Immature natural killer cell (primary cell): ENCODE data around the gene ST8SIA1. TPM values are rescaled to one million over a fixed set of nuclear protein-coding genes. Genes with fewer than 3 reads are reported as not detected.

Experiments used
- DNase-seq, 3 donors: peaks; one replicate each; pipeline ENCODE4 v3.0.0; 2022; ENCODE audit warnings: mixed read lengths in 1 of 3
- H3K27ac Mint-ChIP-seq, 6 donors: one replicate each; pipeline ENCODE4 v1.8.0; 2020; ENCODE audit warnings: mixed read lengths in 6 of 6, mild to moderate bottlenecking in 5 of 6, inconsistent platforms in 4 of 6, moderate library complexity in 3 of 6
- H3K27me3 Mint-ChIP-seq, 3 donors: one replicate each; pipeline ENCODE4 v1.8.0; 2020 to 2021; ENCODE audit warnings: low read depth in 3 of 3, mild to moderate bottlenecking in 3 of 3, mixed read lengths in 3 of 3, moderate library complexity in 3 of 3, inconsistent platforms in 1 of 3
- H3K36me3 Mint-ChIP-seq, 3 donors: one replicate each; pipeline ENCODE4 v1.8.0; 2020; ENCODE audit warnings: mixed read lengths in 3 of 3, inconsistent platforms in 2 of 3, mild to moderate bottlenecking in 2 of 3
- H3K4me1 Mint-ChIP-seq, 2 donors: one replicate each; pipeline ENCODE4 v1.8.0; 2020; ENCODE audit warnings: inconsistent platforms in 2 of 2, mild to moderate bottlenecking in 2 of 2, mixed read lengths in 2 of 2, moderate library complexity in 1 of 2
- H3K4me3 Mint-ChIP-seq, 5 donors: one replicate each; pipeline ENCODE4 v1.8.0; 2020; ENCODE audit warnings: mild to moderate bottlenecking in 5 of 5, mixed read lengths in 5 of 5, inconsistent platforms in 3 of 5, moderate library complexity in 3 of 5
- H3K9me3 Mint-ChIP-seq, 6 donors: one replicate each; pipeline ENCODE4 v1.8.0; 2020; ENCODE audit warnings: mild to moderate bottlenecking in 6 of 6, mixed read lengths in 6 of 6, inconsistent platforms in 4 of 6, moderate library complexity in 3 of 6
- polyA plus RNA-seq, 3 donors: library from polyadenylated mRNA; unstranded; fragments of 300-500 nt; fragmentation: Illumina TruSeq; gene quantifications; one replicate each; pipeline ENCODE4 v1.2.3, GENCODE V29; 2021

The ST8SIA1 gene
- polyA plus RNA-seq, 3 donors from 2014 or later, result not detected

DNA sequence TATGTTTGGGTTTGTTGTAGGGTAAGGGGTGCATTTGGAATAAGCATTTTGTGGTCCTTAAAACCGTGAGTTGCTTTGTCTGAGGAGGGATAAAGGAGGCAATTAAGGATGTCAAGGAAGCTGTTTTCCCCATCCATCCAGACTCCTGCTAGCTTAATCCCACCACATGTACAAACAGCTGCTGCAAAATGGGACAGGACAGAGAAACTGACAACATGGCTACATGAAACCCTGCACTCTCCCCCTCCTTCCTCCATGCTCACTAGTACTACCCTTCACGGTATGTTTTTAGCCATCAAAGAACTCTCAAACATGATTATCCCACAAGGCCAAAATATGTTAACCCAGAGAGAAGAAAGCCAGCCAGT, 20.6 kb downstream of the ST8SIA1 start:
- DNase-seq, result no peak
- H3K4me3 Mint-ChIP-seq, result no peak overlapping the region
- no peak overlapping the region for H3K27ac Mint-ChIP-seq
- H3K36me3 Mint-ChIP-seq, result no peaks in the 10 kb centered on the region
- H3K9me3 Mint-ChIP-seq, result no peaks in the 10 kb centered on the region
- no peaks in the 10 kb centered on the region for H3K4me1 Mint-ChIP-seq
- peaks cover 2 to 4% (median 2%) of the 10 kb centered on the region in 3 donors for H3K27me3 Mint-ChIP-seq

DNA sequence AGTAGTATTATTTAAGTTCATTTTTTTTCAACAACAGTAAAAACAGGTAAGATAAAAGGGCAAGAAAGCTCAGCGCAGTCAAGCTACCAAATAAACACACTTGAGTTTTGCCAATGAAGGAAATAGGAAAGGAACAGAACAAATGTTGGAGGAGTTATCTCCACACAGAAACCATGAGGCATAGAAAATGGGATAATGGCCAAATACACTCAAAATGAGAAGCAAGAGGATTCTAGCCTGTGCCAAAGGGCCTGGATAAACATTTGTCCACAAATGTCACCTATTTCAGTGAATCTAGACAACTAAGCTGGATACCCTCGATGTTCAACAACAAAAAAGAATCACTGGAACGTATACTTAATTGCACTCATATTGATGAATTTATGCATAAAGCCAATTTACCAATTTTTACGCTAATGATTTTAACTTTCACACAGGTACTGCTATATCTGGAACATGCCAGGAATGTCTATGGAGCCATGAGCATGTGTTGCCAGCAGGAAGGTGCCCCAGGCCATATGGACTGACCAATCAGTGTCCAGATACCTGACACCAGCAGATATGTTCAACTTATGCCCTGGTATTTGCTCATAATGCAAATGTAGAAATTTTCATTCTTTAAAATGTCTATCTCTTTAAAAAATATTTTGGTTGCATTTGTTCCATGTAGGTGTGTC, 21.1 kb downstream of the ST8SIA1 start:
- no peaks in the 10 kb centered on the region for H3K9me3 Mint-ChIP-seq

DNA sequence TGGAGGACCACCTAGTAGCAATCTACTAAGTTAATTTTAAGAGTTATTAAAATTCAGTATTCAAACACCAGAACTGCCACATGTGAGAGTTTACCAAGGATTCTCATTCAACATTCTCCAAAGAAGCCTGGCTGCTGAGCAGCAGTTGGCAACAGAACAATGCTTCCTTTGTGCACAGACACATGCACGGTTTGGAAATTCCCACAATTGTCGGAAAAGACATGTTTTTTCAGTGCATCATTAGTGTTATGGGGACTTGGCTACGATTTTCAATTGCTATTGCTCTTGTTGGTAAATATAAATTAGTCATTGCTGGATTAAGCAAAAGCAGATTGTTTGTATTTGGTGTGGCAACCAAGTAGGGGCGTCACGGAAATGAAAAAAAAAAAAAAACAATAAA, 22.2 kb downstream of the ST8SIA1 start:
- no peaks in the 10 kb centered on the region for H3K36me3 Mint-ChIP-seq
- no peaks in the 10 kb centered on the region for H3K4me1 Mint-ChIP-seq
- peaks cover 2 to 6% (median 4%) of the 10 kb centered on the region in 3 donors for H3K27me3 Mint-ChIP-seq
- no peak for DNase-seq
- H3K27ac Mint-ChIP-seq, result no peak overlapping the region
- H3K9me3 Mint-ChIP-seq, result no peaks in the 10 kb centered on the region
- no peak overlapping the region for H3K4me3 Mint-ChIP-seq

More for the DNA sequence above, 21.1 kb downstream of the ST8SIA1 start:
- Mint-ChIP-seq H3K36me3 (no peaks in the 10 kb centered on the region), H3K4me1 (no peaks in the 10 kb centered on the region), H3K4me3 (no peak overlapping the region), H3K27ac (no peak overlapping the region), H3K27me3 (peaks cover 2 to 5% (median 3%) of the 10 kb centered on the region in 3 donors)
- DNase-seq, result no peak

DNA sequence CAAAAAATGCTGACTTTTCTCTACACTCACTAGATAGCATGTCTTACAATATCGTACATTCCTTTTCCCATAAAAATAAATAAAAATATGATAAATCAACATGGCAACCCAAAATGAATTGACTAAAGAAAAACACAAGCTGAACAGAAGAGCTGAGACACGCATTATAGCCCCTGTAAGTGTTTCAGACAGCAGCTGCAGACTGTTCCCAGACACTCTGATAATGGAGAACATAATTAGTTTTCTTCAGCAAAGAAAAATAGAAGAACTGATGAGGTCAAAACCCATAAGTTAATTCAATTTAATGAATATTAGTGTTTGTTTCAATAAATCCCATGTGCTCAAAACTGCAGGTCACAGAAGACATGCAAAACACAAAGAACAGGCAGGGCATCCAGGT, 23.8 kb downstream of the ST8SIA1 start:
- no peaks in the 10 kb centered on the region for H3K4me1 Mint-ChIP-seq

DNA sequence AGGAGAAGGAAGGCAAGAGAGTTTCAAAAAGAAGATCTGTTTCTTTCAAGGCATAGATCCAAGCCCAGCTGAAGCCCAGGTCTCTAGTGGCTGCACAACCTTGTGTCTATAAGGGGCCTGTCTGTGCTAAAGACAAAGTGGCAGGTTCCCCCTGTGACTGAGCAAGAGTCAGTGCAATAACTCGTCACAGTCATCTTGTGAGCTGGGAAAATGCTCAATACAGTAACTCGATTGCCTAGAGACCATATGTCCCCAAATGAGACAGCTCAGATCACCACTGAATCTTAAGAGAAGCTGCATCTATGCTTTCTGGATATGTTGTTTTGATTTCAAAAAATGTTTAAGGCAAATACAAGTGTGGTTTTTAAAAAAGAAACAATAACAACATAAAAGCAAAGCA, 24.2 kb downstream of the ST8SIA1 start:
- no peak for DNase-seq
- Mint-ChIP-seq H3K4me3 (no peak overlapping the region), H3K9me3 (no peaks in the 10 kb centered on the region), H3K36me3 (no peaks in the 10 kb centered on the region), H3K27me3 (peaks cover 2 to 6% (median 6%) of the 10 kb centered on the region in 3 donors), H3K4me1 (no peaks in the 10 kb centered on the region), H3K27ac (no peak overlapping the region)

More for the DNA sequence above, 23.8 kb downstream of the ST8SIA1 start:
- Mint-ChIP-seq H3K36me3 (no peaks in the 10 kb centered on the region), H3K4me3 (no peak overlapping the region), H3K27ac (no peak overlapping the region), H3K9me3 (no peaks in the 10 kb centered on the region), H3K27me3 (peaks cover 2 to 6% (median 6%) of the 10 kb centered on the region in 3 donors)
- DNase-seq, result no peak

DNA sequence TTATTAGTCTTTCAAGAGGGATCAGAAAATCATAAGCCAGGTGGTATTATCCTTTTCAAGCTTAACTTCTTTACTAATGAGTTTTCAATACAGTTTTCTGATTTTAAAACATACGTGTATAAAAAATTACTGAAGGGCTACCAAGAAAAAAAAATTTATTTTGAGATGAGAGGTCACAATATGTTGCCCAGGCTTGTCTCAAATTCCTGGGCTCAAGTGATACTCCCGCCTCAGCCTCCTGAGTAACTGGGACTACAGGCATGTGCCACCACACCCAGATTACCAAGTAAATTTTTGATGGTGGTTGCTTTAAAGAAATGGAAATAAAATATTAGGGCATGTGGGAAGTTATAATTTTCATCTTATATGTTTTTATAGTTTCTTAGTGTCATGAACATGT, 26.7 kb downstream of the ST8SIA1 start:
- Mint-ChIP-seq H3K4me3 (no peak overlapping the region), H3K36me3 (no peaks in the 10 kb centered on the region), H3K4me1 (no peaks in the 10 kb centered on the region), H3K27ac (no peak overlapping the region), H3K27me3 (peaks cover 2 to 6% (median 6%) of the 10 kb centered on the region in 3 donors), H3K9me3 (no peaks in the 10 kb centered on the region)
- DNase-seq, result no peak

DNA sequence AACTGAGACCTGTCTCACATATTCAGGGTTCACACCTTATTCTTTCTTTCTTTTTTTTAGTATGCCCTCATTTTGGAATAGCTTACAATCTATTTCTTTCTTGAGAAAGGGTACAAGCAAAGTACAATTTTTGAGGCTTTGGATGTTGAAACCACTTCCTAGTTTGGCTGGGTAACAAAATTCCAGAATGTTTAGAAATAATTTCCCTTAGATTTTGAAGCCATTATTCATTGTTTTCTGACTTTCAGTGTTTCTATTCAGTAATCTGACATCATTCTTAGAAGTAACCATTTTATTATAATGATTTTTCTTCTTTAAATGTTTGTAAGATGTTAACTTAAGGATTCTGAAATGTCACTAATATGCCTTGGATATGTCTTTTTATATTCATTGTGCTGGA, 28.2 kb downstream of the ST8SIA1 start:
- H3K4me3 Mint-ChIP-seq, result no peak overlapping the region
- peaks cover 5 to 7% (median 7%) of the 10 kb centered on the region in 3 donors for H3K27me3 Mint-ChIP-seq
- no peak overlapping the region for H3K27ac Mint-ChIP-seq
- no peaks in the 10 kb centered on the region for H3K4me1 Mint-ChIP-seq
- H3K36me3 Mint-ChIP-seq, result no peaks in the 10 kb centered on the region
- DNase-seq, result no peak
- peaks cover 0 to 4% (median 0%) of the 10 kb centered on the region in 6 donors for H3K9me3 Mint-ChIP-seq

DNA sequence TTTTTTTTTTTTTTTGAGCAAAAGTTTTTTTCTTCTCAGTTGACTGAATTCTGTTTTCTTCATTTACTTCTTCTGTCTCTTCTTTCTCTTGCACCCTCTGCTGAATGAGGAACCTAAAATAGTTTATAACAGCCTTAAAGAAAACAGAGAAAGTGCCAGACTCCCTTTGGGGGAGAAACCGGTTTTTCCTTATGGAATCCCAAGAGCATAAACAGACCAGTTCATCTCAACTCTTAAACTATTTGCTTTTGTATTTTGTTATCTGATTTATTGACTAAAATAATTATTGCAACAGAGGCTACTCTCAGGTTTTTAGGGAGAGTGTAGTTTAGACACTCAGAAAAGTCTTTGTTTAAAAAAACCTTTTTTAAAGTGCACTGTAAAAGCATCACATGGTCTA, 30.2 kb downstream of the ST8SIA1 start:
- no peaks in the 10 kb centered on the region for H3K36me3 Mint-ChIP-seq
- peaks cover 5 to 7% (median 7%) of the 10 kb centered on the region in 3 donors for H3K27me3 Mint-ChIP-seq
- peaks cover 0 to 10% (median 5%) of the 10 kb centered on the region in 6 donors for H3K9me3 Mint-ChIP-seq
- no peak for DNase-seq
- H3K27ac Mint-ChIP-seq, result no peak overlapping the region
- H3K4me1 Mint-ChIP-seq, result no peaks in the 10 kb centered on the region
- no peak overlapping the region for H3K4me3 Mint-ChIP-seq

DNA sequence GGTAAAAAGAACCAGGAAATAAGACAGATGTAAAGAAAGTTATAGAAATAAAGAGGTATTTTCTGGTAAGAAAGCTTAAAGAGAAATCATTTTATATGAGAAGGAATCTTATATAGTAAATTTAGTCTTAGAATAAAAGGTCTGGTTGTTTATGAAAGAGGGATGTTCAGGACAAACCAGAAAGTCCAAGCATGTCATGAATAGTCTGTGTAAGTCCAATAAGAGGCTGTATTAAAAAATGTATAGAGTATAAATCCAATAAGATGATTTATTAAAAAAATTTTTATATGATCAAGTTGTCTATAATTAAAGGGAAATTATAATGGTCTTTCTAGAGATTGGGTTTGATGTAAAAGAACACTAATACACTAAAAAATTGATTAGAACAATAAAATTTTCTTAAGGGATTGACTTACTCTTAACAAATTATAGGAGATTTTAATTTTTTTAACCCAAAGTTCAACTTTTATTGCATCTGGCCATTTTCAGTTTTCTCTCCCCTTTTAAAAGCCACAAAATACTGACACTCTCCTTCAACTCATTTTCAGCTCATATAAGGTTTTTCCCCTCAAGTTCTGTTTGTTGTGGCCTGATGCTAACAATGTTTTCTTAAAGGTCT, 35.1 kb downstream of the ST8SIA1 start:
- Mint-ChIP-seq H3K4me3 (no peak overlapping the region), H3K9me3 (peaks cover 4 to 10% (median 8%) of the 10 kb centered on the region in 6 donors), H3K4me1 (no peaks in the 10 kb centered on the region), H3K27me3 (peaks cover 3 to 6% (median 5%) of the 10 kb centered on the region in 3 donors), H3K36me3 (no peaks in the 10 kb centered on the region), H3K27ac (no peak overlapping the region)
- DNase-seq, result no peak

DNA sequence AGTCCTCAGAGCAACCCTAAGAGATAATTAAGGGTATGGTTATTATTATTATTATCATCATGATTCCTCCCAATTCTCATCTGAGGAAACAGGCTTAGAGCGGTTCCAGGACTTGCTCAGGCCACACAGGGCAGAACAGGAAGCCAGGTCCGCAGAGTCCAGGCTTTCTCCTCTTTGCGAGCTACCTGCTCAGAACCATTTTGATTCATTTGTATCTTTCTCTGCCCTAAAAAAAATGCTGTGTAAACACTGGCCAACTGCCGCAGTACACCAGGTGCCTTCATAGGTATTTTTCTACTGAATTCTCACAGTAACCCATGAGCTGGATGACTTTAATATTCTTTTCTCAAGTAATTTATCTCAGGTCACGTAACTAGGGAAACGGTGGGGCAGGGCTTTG, 45.3 kb downstream of the ST8SIA1 start:
- DNase-seq, result no peak
- no peaks in the 10 kb centered on the region for H3K36me3 Mint-ChIP-seq
- H3K27ac Mint-ChIP-seq, result no peak overlapping the region
- H3K4me1 Mint-ChIP-seq, result peaks cover 12 to 19% of the 10 kb centered on the region in 2 donors
- H3K4me3 Mint-ChIP-seq, result no peak overlapping the region
- H3K27me3 Mint-ChIP-seq, result peaks cover 0 to 3% (median 0%) of the 10 kb centered on the region in 3 donors
- peaks cover 0 to 2% (median 0%) of the 10 kb centered on the region in 6 donors for H3K9me3 Mint-ChIP-seq

DNA sequence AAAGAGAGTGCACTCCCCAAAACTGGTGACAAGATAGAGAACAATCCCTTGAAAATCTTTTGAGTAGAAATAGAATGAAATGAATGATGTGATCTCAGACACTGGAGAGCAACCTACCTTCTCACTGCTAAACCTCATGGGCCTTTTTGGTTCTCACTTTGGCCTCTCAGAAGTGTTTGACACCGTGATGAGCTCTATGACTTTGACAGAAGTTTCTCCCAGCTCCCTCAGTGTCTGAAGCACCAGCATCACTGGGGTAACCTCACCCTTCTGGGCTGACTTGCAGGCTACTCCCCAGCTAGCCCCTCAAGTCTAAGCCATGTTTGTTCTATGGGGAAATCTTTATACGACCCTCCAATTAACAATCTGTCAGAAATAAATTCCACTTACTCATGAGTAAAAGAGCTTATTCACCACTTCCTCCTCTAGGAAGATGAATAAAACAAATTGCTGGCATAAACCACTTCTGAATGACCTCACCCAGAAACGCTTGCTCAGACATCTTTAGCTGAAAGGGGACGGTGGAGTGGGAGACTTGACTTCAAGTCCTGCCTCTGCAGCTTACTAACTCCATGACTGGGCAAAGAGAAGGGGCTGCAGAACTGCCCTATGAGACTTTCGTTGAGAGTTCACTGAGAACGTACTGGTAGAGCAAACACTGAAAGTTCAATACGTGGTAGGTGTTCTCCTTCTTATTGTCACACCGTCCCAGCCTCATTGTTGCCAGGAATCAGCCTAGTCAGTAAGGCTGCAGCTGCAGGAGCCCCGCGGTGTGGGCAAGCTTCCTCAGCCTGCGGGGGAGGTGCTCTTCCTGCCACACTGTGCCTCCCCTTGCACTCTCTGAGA, 46.5 kb downstream of the ST8SIA1 start:
- Mint-ChIP-seq H3K9me3 (peaks cover 0 to 2% (median 0%) of the 10 kb centered on the region in 6 donors), H3K27ac (peak overlapping the region in 3 of 6 donors; percentile 6 to 37 (median 10)), H3K36me3 (no peaks in the 10 kb centered on the region), H3K4me3 (peak overlapping the region in 3 of 5 donors; percentile 3 to 42 (median 34)), H3K4me1 (peaks cover 12 to 19% of the 10 kb centered on the region in 2 donors), H3K27me3 (peaks cover 0 to 4% (median 3%) of the 10 kb centered on the region in 3 donors)
- no peak for DNase-seq

DNA sequence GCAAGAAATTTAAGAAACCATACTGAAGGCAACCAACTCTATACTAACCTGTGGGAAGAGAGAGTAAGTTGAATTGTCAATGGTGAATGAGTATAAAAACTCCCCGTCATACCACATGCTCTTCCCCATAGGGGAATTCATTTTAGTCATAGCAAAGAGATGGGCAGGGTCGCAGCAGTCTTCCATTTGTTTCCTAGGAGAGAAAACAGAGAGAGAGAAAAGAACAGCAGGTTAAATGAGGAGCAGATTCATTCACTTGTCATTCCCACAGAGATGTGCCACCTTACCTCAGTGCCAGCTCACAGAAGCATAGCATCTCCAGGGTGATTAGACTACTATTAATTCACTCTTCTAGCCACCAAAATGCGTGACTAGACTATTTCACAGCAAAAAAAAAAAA, 47.4 kb downstream of the ST8SIA1 start:
- no peaks in the 10 kb centered on the region for H3K36me3 Mint-ChIP-seq
- H3K4me1 Mint-ChIP-seq, result peaks cover 12 to 19% of the 10 kb centered on the region in 2 donors
- peaks cover 0 to 4% (median 2%) of the 10 kb centered on the region in 3 donors for H3K27me3 Mint-ChIP-seq
- H3K9me3 Mint-ChIP-seq, result peaks cover 0 to 2% (median 0%) of the 10 kb centered on the region in 6 donors
- H3K27ac Mint-ChIP-seq, result peak overlapping the region in 1 of 6 donors; percentile 31
- no peak overlapping the region for H3K4me3 Mint-ChIP-seq
- DNase-seq, result no peak

DNA sequence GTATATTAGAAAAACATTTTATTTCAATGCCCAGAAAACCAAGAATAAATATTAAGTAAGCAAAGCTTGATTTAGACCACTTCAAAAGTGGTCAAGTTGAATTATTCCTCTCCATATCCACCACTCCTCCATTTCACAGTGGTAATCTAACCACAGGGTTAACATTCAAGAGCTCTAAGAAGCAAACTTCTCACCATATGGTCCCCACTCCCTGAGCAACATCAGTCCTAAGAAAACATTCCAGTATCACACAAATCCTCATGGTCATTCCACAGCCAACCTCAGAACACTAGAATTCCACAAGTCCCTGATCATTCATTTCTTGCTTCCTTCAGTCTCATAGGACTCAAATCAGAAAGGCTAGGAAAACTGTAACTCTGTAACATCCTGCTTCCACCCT, 47.9 kb downstream of the ST8SIA1 start:
- no peak overlapping the region for H3K27ac Mint-ChIP-seq

DNA sequence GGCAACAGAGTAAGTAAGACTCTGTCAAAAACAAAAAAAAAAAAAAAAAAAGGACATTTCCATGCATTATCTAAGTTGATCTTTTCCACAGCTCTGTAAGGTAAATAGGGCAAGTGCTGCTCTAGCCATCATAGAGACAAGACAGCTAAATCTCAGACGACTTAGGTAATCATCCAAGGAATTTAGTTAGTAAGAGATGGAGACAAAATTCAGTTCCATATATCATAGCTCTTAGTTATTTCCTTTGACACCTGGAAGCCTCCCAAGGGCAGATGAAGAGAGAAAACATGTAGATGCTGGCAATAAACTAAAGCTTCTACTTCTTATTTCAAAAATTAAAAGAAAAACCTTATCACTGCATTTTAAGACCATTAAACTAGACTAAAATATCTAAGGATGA, 48.7 kb downstream of the ST8SIA1 start:
- peaks cover 0 to 4% (median 2%) of the 10 kb centered on the region in 3 donors for H3K27me3 Mint-ChIP-seq
- no peak overlapping the region for H3K4me3 Mint-ChIP-seq
- DNase-seq, result no peak
- peaks cover 12 to 19% of the 10 kb centered on the region in 2 donors for H3K4me1 Mint-ChIP-seq
- H3K36me3 Mint-ChIP-seq, result no peaks in the 10 kb centered on the region
- peaks cover 0 to 2% (median 0%) of the 10 kb centered on the region in 6 donors for H3K9me3 Mint-ChIP-seq
- H3K27ac Mint-ChIP-seq, result no peak overlapping the region

More for the DNA sequence above, 47.9 kb downstream of the ST8SIA1 start:
- peaks cover 0 to 4% (median 2%) of the 10 kb centered on the region in 3 donors for H3K27me3 Mint-ChIP-seq
- peaks cover 12 to 19% of the 10 kb centered on the region in 2 donors for H3K4me1 Mint-ChIP-seq
- DNase-seq, result no peak
- H3K9me3 Mint-ChIP-seq, result peaks cover 0 to 2% (median 0%) of the 10 kb centered on the region in 6 donors
- no peaks in the 10 kb centered on the region for H3K36me3 Mint-ChIP-seq
- no peak overlapping the region for H3K4me3 Mint-ChIP-seq
